Measurements from ENCODE around the gene TTC7B. TPM values are rescaled to one million over a fixed set of nuclear protein-coding genes. Genes with fewer than 3 reads are reported as not detected.

TTC7B gene
- total RNA-seq, 1 donor from 2014 or later: 83.1 TPM

DNA sequence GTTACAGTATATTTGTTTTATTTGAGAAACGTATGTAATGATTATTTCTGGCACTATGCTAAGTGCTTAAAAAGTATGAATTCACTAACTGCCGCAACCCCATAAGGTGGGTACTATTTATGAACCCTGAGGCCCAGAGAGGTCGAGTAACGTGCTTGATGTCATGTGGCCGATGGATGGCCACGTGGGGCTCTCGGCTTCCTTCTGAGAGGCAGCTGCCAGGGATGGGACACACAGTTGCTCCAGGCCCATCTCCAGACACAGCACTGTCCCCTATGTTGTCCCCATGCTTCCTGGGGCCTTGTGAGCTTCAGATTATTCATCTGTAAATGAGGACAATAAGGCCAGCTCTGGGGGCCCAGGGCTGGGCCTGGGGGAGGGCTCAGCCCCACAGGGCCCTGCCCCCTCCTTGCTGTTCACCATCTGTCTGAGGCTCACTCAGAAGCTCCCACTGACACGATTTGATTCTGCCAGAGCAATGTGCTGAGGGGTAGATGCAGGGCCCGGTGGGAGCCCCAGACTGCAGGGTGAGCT lies 304.4 kb downstream of the TTC7B start:
- no peak overlapping the region for H3K4me3 Mint-ChIP-seq (ENCODE audit: unreplicated experiment)
- H3K27me3 Mint-ChIP-seq (ENCODE audit: unreplicated experiment): peaks cover 6% of the 10 kb centered on the region
- no peaks in the 10 kb centered on the region for H3K36me3 Mint-ChIP-seq (ENCODE audit: unreplicated experiment)
- TF ChIP-seq, protein P1, sequence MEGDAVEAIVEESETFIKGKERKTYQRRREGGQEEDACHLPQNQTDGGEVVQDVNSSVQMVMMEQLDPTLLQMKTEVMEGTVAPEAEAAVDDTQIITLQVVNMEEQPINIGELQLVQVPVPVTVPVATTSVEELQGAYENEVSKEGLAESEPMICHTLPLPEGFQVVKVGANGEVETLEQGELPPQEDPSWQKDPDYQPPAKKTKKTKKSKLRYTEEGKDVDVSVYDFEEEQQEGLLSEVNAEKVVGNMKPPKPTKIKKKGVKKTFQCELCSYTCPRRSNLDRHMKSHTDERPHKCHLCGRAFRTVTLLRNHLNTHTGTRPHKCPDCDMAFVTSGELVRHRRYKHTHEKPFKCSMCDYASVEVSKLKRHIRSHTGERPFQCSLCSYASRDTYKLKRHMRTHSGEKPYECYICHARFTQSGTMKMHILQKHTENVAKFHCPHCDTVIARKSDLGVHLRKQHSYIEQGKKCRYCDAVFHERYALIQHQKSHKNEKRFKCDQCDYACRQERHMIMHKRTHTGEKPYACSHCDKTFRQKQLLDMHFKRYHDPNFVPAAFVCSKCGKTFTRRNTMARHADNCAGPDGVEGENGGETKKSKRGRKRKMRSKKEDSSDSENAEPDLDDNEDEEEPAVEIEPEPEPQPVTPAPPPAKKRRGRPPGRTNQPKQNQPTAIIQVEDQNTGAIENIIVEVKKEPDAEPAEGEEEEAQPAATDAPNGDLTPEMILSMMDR (IDR thresholded peaks at IDR 0.05; ENCODE audit: partially characterized antibody, unreplicated experiment): no peak
- peak overlapping the region; percentile 33 for H3K27ac Mint-ChIP-seq (ENCODE audit: unreplicated experiment)
- DNase-seq: no peak
- H3K9me3 Mint-ChIP-seq (ENCODE audit: unreplicated experiment): peaks cover 5% of the 10 kb centered on the region
- H3K4me1 Mint-ChIP-seq (ENCODE audit: low read depth, unreplicated experiment): peaks cover 17% of the 10 kb centered on the region

DNA sequence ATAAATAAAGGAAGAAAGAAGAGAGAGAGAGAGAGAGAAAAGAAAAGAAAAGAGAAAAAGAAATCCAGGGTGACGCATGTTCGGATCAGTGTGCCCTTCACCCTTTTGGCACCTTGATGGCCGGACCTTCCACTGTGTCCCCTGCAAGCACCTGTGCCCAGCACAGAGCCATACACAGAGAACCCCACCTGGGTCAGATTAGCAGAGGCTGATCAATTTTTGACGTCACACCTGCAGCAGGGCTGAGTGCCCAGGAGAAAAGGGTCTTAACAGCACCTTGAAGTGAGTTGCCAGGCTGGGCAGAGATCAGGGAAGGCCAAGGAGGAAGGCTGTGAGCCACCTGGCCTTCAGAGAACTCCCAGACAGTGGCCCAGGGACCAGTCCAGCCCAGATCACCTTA lies 305.0 kb downstream of the TTC7B start:
- no peak for DNase-seq
- TF ChIP-seq, protein P1 (IDR thresholded peaks at IDR 0.05; ENCODE audit: partially characterized antibody, unreplicated experiment): no peak
- H3K36me3 Mint-ChIP-seq (ENCODE audit: unreplicated experiment): no peaks in the 10 kb centered on the region
- peaks cover 17% of the 10 kb centered on the region for H3K4me1 Mint-ChIP-seq (ENCODE audit: low read depth, unreplicated experiment)
- H3K9me3 Mint-ChIP-seq (ENCODE audit: unreplicated experiment): peaks cover 5% of the 10 kb centered on the region
- H3K27ac Mint-ChIP-seq (ENCODE audit: unreplicated experiment): no peak overlapping the region
- peaks cover 6% of the 10 kb centered on the region for H3K27me3 Mint-ChIP-seq (ENCODE audit: unreplicated experiment)
- no peak overlapping the region for H3K4me3 Mint-ChIP-seq (ENCODE audit: unreplicated experiment)

DNA sequence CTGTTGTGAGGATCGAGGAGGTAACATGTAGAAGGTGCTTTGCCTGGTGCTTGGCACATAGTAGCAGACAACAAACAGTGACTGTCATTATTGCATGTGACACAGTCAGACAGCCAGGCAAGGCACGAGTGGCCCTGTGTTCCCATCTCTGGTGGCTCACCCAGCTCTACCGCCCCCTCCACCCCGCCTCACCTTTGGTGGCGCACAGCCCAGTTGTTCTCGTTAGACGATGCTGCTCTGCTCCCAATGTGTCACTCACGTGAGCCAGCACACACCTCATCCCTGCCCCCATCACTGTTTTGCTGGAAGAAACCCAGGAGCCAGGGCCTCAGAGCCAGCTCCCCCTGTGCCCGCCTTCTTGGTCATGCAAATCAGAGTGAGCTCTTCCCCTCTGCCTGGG lies 306.1 kb downstream of the TTC7B start:
- DNase-seq: no peak
- Mint-ChIP-seq H3K27ac (ENCODE audit: unreplicated experiment) (no peak overlapping the region), H3K27me3 (ENCODE audit: unreplicated experiment) (peaks cover 1% of the 10 kb centered on the region), H3K4me3 (ENCODE audit: unreplicated experiment) (no peak overlapping the region), H3K4me1 (ENCODE audit: low read depth, unreplicated experiment) (peaks cover 17% of the 10 kb centered on the region), H3K9me3 (ENCODE audit: unreplicated experiment) (peaks cover 5% of the 10 kb centered on the region), H3K36me3 (ENCODE audit: unreplicated experiment) (no peaks in the 10 kb centered on the region)
- TF ChIP-seq, protein P1 (IDR thresholded peaks at IDR 0.05; ENCODE audit: partially characterized antibody, unreplicated experiment): no peak

DNA sequence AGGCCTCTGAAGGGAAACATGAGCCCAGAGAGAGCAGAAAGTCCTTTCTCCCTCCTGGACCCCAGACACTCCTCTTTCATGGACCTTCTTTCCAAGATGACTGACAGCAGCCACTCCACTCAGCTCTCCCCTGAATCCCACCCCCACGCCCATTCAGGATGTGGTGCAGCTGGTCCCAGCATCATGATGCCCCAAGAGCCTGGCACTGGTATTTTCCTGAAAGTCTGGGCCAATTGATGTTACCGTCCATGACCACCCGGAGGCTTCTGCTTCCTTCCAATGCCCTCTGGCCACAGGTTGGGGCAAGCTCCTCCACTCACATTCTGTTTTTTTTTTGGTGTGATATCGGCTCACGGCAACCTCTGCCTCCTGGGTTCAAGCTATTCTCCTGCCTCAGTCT lies 306.8 kb downstream of the TTC7B start:
- H3K4me1 Mint-ChIP-seq (ENCODE audit: low read depth, unreplicated experiment): peaks cover 17% of the 10 kb centered on the region
- H3K9me3 Mint-ChIP-seq (ENCODE audit: unreplicated experiment): peaks cover 5% of the 10 kb centered on the region
- no peak for DNase-seq
- H3K4me3 Mint-ChIP-seq (ENCODE audit: unreplicated experiment): no peak overlapping the region
- H3K27ac Mint-ChIP-seq (ENCODE audit: unreplicated experiment): no peak overlapping the region
- no peaks in the 10 kb centered on the region for H3K36me3 Mint-ChIP-seq (ENCODE audit: unreplicated experiment)
- H3K27me3 Mint-ChIP-seq (ENCODE audit: unreplicated experiment): peaks cover 1% of the 10 kb centered on the region
- TF ChIP-seq, protein P1 (IDR thresholded peaks at IDR 0.05; ENCODE audit: partially characterized antibody, unreplicated experiment): no peak

DNA sequence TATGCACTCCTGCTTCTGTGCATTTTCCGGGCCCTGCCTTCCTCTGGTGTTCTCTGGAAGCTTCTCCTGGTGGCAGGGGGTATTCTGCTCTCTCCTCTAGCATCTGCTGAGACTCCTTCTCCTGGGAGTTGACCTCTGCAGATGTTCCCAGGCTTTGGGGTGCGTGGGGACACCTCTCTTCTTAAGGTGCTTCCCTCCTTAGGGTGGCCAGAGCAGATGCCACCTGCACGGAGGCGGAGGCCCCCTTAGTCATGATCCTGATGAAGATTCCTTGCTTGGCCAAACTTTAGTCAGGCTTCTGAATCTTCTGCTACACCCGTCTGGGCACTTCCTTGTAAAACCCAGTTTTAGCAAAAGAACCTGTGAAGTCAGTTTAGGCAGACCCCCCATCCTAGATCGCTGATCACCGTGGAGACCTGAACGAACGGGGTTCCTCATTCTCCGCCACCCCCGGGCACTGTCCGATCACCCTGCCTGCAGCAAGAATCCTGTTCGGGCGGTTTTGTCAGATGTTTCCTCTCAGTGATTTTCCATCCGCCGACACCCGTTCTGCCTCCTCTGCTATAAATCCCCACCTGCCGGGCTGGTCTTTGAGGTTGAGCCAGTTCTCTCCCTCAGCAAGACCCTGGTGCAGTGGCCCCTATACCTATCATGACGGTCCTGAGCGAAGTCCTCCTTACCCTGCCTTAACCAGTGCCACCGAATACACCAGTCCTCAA lies 307.5 kb downstream of the TTC7B start:
- no peak overlapping the region for H3K4me3 Mint-ChIP-seq (ENCODE audit: unreplicated experiment)
- no peaks in the 10 kb centered on the region for H3K36me3 Mint-ChIP-seq (ENCODE audit: unreplicated experiment)
- peaks cover 5% of the 10 kb centered on the region for H3K9me3 Mint-ChIP-seq (ENCODE audit: unreplicated experiment)
- H3K27me3 Mint-ChIP-seq (ENCODE audit: unreplicated experiment): peaks cover 1% of the 10 kb centered on the region
- TF ChIP-seq, protein P1 (IDR thresholded peaks at IDR 0.05; ENCODE audit: partially characterized antibody, unreplicated experiment): no peak
- H3K4me1 Mint-ChIP-seq (ENCODE audit: low read depth, unreplicated experiment): peaks cover 17% of the 10 kb centered on the region
- DNase-seq: no peak
- no peak overlapping the region for H3K27ac Mint-ChIP-seq (ENCODE audit: unreplicated experiment)
